GM12801 (cell line): ENCODE measurements around the gene RHBDL3.

Source experiments
- CTCF ChIP-seq: IDR thresholded peaks from one replicate; pipeline ENCODE4 v1.5.1; 2011; ENCODE audit warnings: control low read depth; ENCODE audit not compliant: insufficient read length; ENCODE audit errors: extremely low read depth

Gene RHBDL3

GRCh38 chr17:32320847-32321246 is 55.2 kb downstream of the RHBDL3 start:
- no peak for TF ChIP-seq CTCF

- no peak for TF ChIP-seq CTCF
Observed at GRCh38 chr17:32323046-32323445, 57.4 kb downstream of the RHBDL3 start.

GRCh38 chr17:32323811-32324491 is 58.3 kb downstream of the RHBDL3 start:
- no peak for TF ChIP-seq CTCF

GRCh38 chr17:32327911-32328310 is 62.3 kb downstream of the RHBDL3 start:
- TF ChIP-seq CTCF, result no peak

GRCh38 chr17:32330147-32330546 is 64.5 kb downstream of the RHBDL3 start:
- no peak for TF ChIP-seq CTCF

- TF ChIP-seq CTCF, result no peak
Observed at GRCh38 chr17:32331243-32332040, 65.8 kb downstream of the RHBDL3 start.

- no peak for TF ChIP-seq CTCF
Observed at GRCh38 chr17:32333187-32333586, 67.6 kb downstream of the RHBDL3 start.
